OCI-LY1 (cell line): ENCODE measurements around the gene TANK.
"Not testable (repeated sequence)": the region's sequence is repeated elsewhere in the genome, so short reads cannot be mapped to it uniquely, and the experiment has no call there.

ENCODE experiments used
- H2AFZ ChIP-seq: fragments of 200-600 bp; sonication (generic), shearing (Covaris generic); 2 replicates; pipeline ENCODE4 v1.6.0; 2014; ENCODE audit warnings: antibody characterized with exemption, mild to moderate bottlenecking, low read length
- H3F3A ChIP-seq: fragments of 200-600 bp; sonication (generic), shearing (Covaris generic); 2 replicates; pipeline ENCODE4 v1.6.0; 2014; ENCODE audit warnings: mild to moderate bottlenecking, antibody characterized with exemption, low read length, moderate library complexity; ENCODE audit not compliant: insufficient read depth
- H3K27ac ChIP-seq: fragments of 200-600 bp; sonication (generic); 2 replicates; pipeline ENCODE4 v1.5.1; 2014; ENCODE audit warnings: low read length, mixed run types, mild to moderate bottlenecking, low read depth; ENCODE audit not compliant: poor library complexity, severe bottlenecking
- H3K27me3 ChIP-seq: fragments of 200-600 bp; sonication (generic); 2 replicates; pipeline ENCODE4 v1.6.0; 2014; ENCODE audit warnings: antibody characterized with exemption, mild to moderate bottlenecking, low read length, moderate library complexity; ENCODE audit not compliant: insufficient read depth
- H3K36me3 ChIP-seq: fragments of 200-600 bp; sonication (generic); 2 replicates; pipeline ENCODE4 v1.6.1; 2014; ENCODE audit warnings: mild to moderate bottlenecking, antibody characterized with exemption, low read length, moderate library complexity, mixed read lengths; ENCODE audit not compliant: insufficient read depth
- H3K4me1 ChIP-seq: fragments of 200-600 bp; sonication (generic); 2 replicates; pipeline ENCODE4 v1.5.1; 2014; ENCODE audit warnings: mild to moderate bottlenecking, low read length, moderate library complexity; ENCODE audit not compliant: insufficient read depth, severe bottlenecking
- H3K4me2 ChIP-seq: fragments of 200-600 bp; sonication (generic), shearing (Covaris generic); 2 replicates; pipeline ENCODE4 v1.6.1; 2014; ENCODE audit warnings: low read length
- H3K4me3 ChIP-seq: fragments of 200-600 bp; sonication (generic); 2 replicates; pipeline ENCODE4 v1.5.1; 2014; ENCODE audit warnings: low read length, low read depth, mild to moderate bottlenecking, mixed read lengths; ENCODE audit not compliant: poor library complexity, severe bottlenecking
- H3K79me2 ChIP-seq: fragments of 200-600 bp; shearing (Covaris generic); 2 replicates; pipeline ENCODE4 v1.6.1; 2016; ENCODE audit warnings: mixed run types, low read length, mixed read lengths; ENCODE audit not compliant: insufficient read depth
- H3K9ac ChIP-seq: fragments of 200-600 bp; sonication (generic), shearing (Covaris generic); 2 replicates; pipeline ENCODE4 v1.6.1; 2014; ENCODE audit warnings: mild to moderate bottlenecking, low read length, mixed read lengths
- H3K9me2 ChIP-seq: fragments of 200-600 bp; sonication (generic), shearing (Covaris generic); 2 replicates; pipeline ENCODE4 v1.6.1; 2014; ENCODE audit warnings: low read depth, mild to moderate bottlenecking, low read length, mixed read lengths
- H3K9me3 ChIP-seq: fragments of 200-600 bp; shearing (Covaris generic); 2 replicates; pipeline ENCODE4 v1.6.1; 2014; ENCODE audit warnings: low read length, mixed read lengths
- H4K20me1 ChIP-seq: fragments of 200-600 bp; sonication (generic), shearing (Covaris generic); 2 replicates; pipeline ENCODE4 v1.6.0; 2016; ENCODE audit warnings: mild to moderate bottlenecking, low read length; ENCODE audit not compliant: insufficient read depth
- EZH2 ChIP-seq: fragments of 200-600 bp; sonication (generic), shearing (Covaris generic); IDR thresholded peaks from 2 replicates; pipeline ENCODE4 v1.8.0; 2017; ENCODE audit warnings: borderline replicate concordance, mixed run types, mild to moderate bottlenecking, antibody characterized with exemption, low read length, moderate library complexity, mixed read lengths
- TF ChIP-seq, protein P1 (sequence below): fragments of 200-600 bp; sonication (generic), shearing (Covaris generic); IDR thresholded peaks from 2 replicates; pipeline ENCODE4 v1.5.1; 2017; ENCODE audit warnings: mild to moderate bottlenecking, antibody characterized with exemption, low read length, moderate library complexity, mixed read lengths

Gene TANK

GRCh38 chr2:161273038-161273760, 113.0 kb downstream of the TANK start:
- H3K27ac ChIP-seq = no peak overlapping the region
- no peaks in the 10 kb centered on the region for H3F3A ChIP-seq
- H3K27me3 ChIP-seq = no peaks in the 10 kb centered on the region
- H3K4me1 ChIP-seq = peaks cover 22% of the 10 kb centered on the region
- H3K9me3 ChIP-seq = no peaks in the 10 kb centered on the region
- H3K4me2 ChIP-seq = no peak overlapping the region
- TF ChIP-seq, protein P1, sequence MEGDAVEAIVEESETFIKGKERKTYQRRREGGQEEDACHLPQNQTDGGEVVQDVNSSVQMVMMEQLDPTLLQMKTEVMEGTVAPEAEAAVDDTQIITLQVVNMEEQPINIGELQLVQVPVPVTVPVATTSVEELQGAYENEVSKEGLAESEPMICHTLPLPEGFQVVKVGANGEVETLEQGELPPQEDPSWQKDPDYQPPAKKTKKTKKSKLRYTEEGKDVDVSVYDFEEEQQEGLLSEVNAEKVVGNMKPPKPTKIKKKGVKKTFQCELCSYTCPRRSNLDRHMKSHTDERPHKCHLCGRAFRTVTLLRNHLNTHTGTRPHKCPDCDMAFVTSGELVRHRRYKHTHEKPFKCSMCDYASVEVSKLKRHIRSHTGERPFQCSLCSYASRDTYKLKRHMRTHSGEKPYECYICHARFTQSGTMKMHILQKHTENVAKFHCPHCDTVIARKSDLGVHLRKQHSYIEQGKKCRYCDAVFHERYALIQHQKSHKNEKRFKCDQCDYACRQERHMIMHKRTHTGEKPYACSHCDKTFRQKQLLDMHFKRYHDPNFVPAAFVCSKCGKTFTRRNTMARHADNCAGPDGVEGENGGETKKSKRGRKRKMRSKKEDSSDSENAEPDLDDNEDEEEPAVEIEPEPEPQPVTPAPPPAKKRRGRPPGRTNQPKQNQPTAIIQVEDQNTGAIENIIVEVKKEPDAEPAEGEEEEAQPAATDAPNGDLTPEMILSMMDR = peak; percentile 81
- TF ChIP-seq EZH2 = no peak
- H4K20me1 ChIP-seq = no peaks in the 10 kb centered on the region
- no peak overlapping the region for H2AFZ ChIP-seq
- H3K9ac ChIP-seq = no peak overlapping the region
- H3K79me2 ChIP-seq = no peaks in the 10 kb centered on the region
- H3K9me2 ChIP-seq = no peaks in the 10 kb centered on the region
- H3K4me3 ChIP-seq = no peak overlapping the region
- no peaks in the 10 kb centered on the region for H3K36me3 ChIP-seq

DNA sequence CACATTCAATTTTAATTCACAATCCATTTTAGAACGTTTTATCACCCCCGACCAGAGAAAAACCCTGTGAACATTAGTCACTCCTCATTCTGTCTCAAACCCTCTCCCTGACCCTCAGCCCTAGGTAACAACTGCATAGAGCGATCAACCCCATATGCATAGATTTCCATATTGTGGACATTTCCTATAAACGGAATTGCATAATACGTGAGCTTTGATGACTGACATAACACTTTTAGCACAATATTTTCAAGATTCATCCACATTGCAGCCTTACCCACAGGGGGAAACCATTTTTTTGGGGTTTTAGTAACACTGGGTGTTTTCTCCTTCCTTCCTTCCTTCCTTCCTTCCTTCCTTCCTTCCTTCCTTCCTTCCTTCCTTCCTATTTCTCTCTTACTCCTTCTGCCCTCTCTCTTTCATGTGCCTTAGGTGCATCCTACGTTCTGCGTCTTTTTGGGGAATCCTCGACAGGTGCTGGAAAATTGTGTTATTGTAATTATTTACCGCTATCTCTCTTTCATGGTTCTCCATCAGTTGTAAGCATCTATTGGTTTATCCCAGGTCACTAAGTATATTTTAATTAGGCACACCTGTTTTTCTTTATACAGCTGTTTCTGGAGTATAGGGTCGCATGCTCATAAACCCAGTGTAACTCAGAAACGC, 118.5 kb downstream of the TANK start:
- not testable (repeated sequence) for H3K36me3 ChIP-seq, H3K27me3 ChIP-seq, H2AFZ ChIP-seq, H3K9me3 ChIP-seq, H3K27ac ChIP-seq, H3K4me3 ChIP-seq, H3K79me2 ChIP-seq, H4K20me1 ChIP-seq, H3K9me2 ChIP-seq, H3F3A ChIP-seq, H3K4me1 ChIP-seq, H3K4me2 ChIP-seq, H3K9ac ChIP-seq

- H3K4me1 ChIP-seq, H4K20me1 ChIP-seq, H3K27me3 ChIP-seq, H3K9me3 ChIP-seq, H3K9ac ChIP-seq, H3K9me2 ChIP-seq, H3K27ac ChIP-seq, H3K4me3 ChIP-seq, H2AFZ ChIP-seq, H3K79me2 ChIP-seq, H3K4me2 ChIP-seq, H3K36me3 ChIP-seq, H3F3A ChIP-seq: not testable (repeated sequence)
These were observed 119.1 kb downstream of the TANK start for GRCh38 chr2:161279230-161279815.

- H3K36me3 ChIP-seq, H3K9me3 ChIP-seq, H3K27ac ChIP-seq, H3K4me3 ChIP-seq, H3K9me2 ChIP-seq, H3K4me2 ChIP-seq, H3F3A ChIP-seq, H3K4me1 ChIP-seq, H3K9ac ChIP-seq, H3K27me3 ChIP-seq, H2AFZ ChIP-seq, H4K20me1 ChIP-seq, H3K79me2 ChIP-seq: not testable (repeated sequence)
- TF ChIP-seq, protein P1 = peak; percentile 12; the same call in 1 of the 2 replicates
These were observed 120.7 kb downstream of the TANK start for GRCh38 chr2:161280906-161281323.

GRCh38 chr2:161281615-161282310, 121.5 kb downstream of the TANK start:
- H2AFZ ChIP-seq, H3K79me2 ChIP-seq, H3K9ac ChIP-seq, H3K9me2 ChIP-seq, H3K36me3 ChIP-seq, H4K20me1 ChIP-seq, H3K4me2 ChIP-seq, H3K9me3 ChIP-seq, H3K27ac ChIP-seq, H3F3A ChIP-seq, H3K4me1 ChIP-seq, H3K4me3 ChIP-seq, H3K27me3 ChIP-seq: not testable (repeated sequence)

DNA sequence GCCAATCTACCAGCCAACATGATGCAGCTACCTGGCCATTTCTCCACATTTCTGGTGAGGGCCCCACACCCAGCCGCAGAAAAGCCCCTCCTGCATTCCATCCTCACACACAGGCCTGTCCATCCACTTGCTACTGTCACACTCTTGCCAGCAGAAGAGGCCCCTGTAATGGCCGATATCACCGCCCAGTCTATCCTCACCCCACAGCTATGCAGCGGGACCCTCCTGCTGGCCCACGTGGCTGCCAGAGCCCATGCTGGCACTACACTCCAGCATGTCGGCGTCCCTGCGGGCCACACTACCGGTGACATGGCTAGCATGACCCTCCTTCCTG, 122.0 kb downstream of the TANK start:
- H3K4me3 ChIP-seq, H4K20me1 ChIP-seq, H3K9ac ChIP-seq, H3F3A ChIP-seq, H3K36me3 ChIP-seq, H3K79me2 ChIP-seq, H2AFZ ChIP-seq, H3K4me1 ChIP-seq, H3K27me3 ChIP-seq, H3K9me3 ChIP-seq, H3K9me2 ChIP-seq, H3K27ac ChIP-seq, H3K4me2 ChIP-seq: not testable (repeated sequence)
